PC-3 (cell line): ENCODE data around the gene RAB12. TPM values are rescaled to one million over a fixed set of nuclear protein-coding genes. Genes with fewer than 3 reads are reported as not detected.

Source experiments
- ATAC-seq: fragments of 200-7000 bp; cut with Tn5 transposase; 2 replicates; pipeline ENCODE4 v1.9.1; 2020; ENCODE audit warnings: mild to moderate bottlenecking, moderate library complexity
- BruUV-seq: library from RNA; stranded (reverse); fragments of 400-500 nt; replicated peaks from 2 replicates; lab custom pipeline; 2021; lab: Mats Ljungman, UMichigan
- CTCF ChIA-PET: fragments of 300-600 bp; sonication (Branson Sonifier 250); formaldehyde crosslinking; loops from one replicate; lab custom pipeline; 2022; ENCODE audit warnings: antibody characterized with exemption; lab: Charles Lee
- POLR2A ChIA-PET: fragments of 300-600 bp; sonication (Branson Sonifier 250); formaldehyde crosslinking; loops from one replicate; lab custom pipeline; 2022; ENCODE audit warnings: antibody characterized with exemption; ENCODE audit not compliant: unreplicated experiment; lab: Charles Lee
- DNase-seq: peaks from one replicate; pipeline ENCODE4 v3.0.0-alpha.2; 2015
- H2AFZ ChIP-seq: fragments of 300-600 bp; sonication (generic); 2 replicates; pipeline ENCODE4 v1.6.0; 2016; ENCODE audit warnings: antibody characterized with exemption, low read length
- H3F3A ChIP-seq: fragments of 300-600 bp; sonication (generic); one replicate; pipeline ENCODE4 v1.6.0; 2017; ENCODE audit warnings: antibody characterized with exemption, low read length, control low read depth, mild to moderate bottlenecking; ENCODE audit not compliant: unreplicated experiment
- H3K27ac ChIP-seq: fragments of 300-600 bp; sonication (generic); 2 replicates; pipeline ENCODE4 v1.5.1; 2016; ENCODE audit warnings: mild to moderate bottlenecking, low read length
- H3K27me3 ChIP-seq: fragments of 300-600 bp; sonication (generic); 2 replicates; pipeline ENCODE4 v1.6.1; 2016; ENCODE audit warnings: low read length, mixed read lengths
- H3K36me3 ChIP-seq: fragments of 300-600 bp; sonication (generic); 2 replicates; pipeline ENCODE4 v1.6.1; 2016; ENCODE audit warnings: low read depth, mixed run types, low read length, mixed read lengths
- H3K4me1 ChIP-seq: fragments of 300-600 bp; sonication (generic); 2 replicates; pipeline ENCODE4 v1.5.1; 2016; ENCODE audit warnings: low read length; ENCODE audit not compliant: insufficient read depth
- H3K4me2 ChIP-seq: fragments of 300-600 bp; sonication (generic); 2 replicates; pipeline ENCODE4 v1.6.0; 2016; ENCODE audit warnings: low read length
- H3K4me3 ChIP-seq: fragments of 300-600 bp; sonication (generic); 2 replicates; pipeline ENCODE4 v1.5.1; 2016; ENCODE audit warnings: mild to moderate bottlenecking, low read length, mixed read lengths
- H3K79me2 ChIP-seq: fragments of 300-600 bp; sonication (generic); 2 replicates; pipeline ENCODE4 v1.6.1; 2017; ENCODE audit warnings: low read length, mixed read lengths
- H3K9ac ChIP-seq: fragments of 300-600 bp; sonication (generic); 2 replicates; pipeline ENCODE4 v1.6.0; 2016; ENCODE audit warnings: mild to moderate bottlenecking, low read length
- H3K9me2 ChIP-seq: fragments of 300-600 bp; sonication (generic); replicated peaks from 2 replicates; pipeline ENCODE4 v1.6.1; 2016; ENCODE audit warnings: mixed run types, low read length, mixed read lengths
- H3K9me3 ChIP-seq: fragments of 300-600 bp; sonication (generic); 2 replicates; pipeline ENCODE4 v1.6.1; 2016; ENCODE audit warnings: low read length, mixed read lengths
- H4K20me1 ChIP-seq: fragments of 300-600 bp; sonication (generic); 2 replicates; pipeline ENCODE4 v1.6.1; 2016; ENCODE audit warnings: low read length, mixed read lengths
- CTCF ChIP-seq: fragments of 300-600 bp; sonication (generic); conservative IDR thresholded peaks from 2 replicates; pipeline ENCODE4 v1.5.1; 2017; ENCODE audit warnings: antibody characterized with exemption, low read depth, mild to moderate bottlenecking, low read length
- EZH2 ChIP-seq: fragments of 300-600 bp; sonication (generic); IDR thresholded peaks from one replicate; pipeline ENCODE4 v1.6.1; 2017; ENCODE audit warnings: antibody characterized with exemption, mild to moderate bottlenecking, low read length; ENCODE audit not compliant: unreplicated experiment
- EZH2phosphoT487 ChIP-seq: fragments of 300-600 bp; sonication (generic); IDR thresholded peaks from 2 replicates; pipeline ENCODE4 v1.6.1; 2018; ENCODE audit warnings: mild to moderate bottlenecking, antibody characterized with exemption, low read length, borderline replicate concordance
- intact Hi-C: fragments of 100-400 bp; cut with micrococcal nuclease; formaldehyde crosslinking; loops from 2 replicates; pipeline ENCODE4 v1.9.0; 2023
- total RNA-seq: library from RNA; depleted of rRNA; stranded (reverse); fragments of >200 nt; gene quantifications from 2 replicates; pipeline ENCODE4 v1.2.3, GENCODE V29; 2014

The RAB12 gene
- total RNA-seq, 1 experiment from 2014 or later, result 50.9 TPM

- peak; percentile 71 for TF ChIP-seq CTCF
- no peak for TF ChIP-seq EZH2
- no peak for TF ChIP-seq EZH2phosphoT487
- Histone ChIP-seq H3K36me3 (no peaks in the 10 kb centered on the region), H3K4me3 (no peak overlapping the region), H3K4me1 (peaks cover 3% of the 10 kb centered on the region; the same call in 1 of the 2 replicates), H3K9me3 (no peaks in the 10 kb centered on the region), H3K27ac (no peak overlapping the region), H3F3A (no peaks in the 10 kb centered on the region), H4K20me1 (no peaks in the 10 kb centered on the region), H3K27me3 (no peaks in the 10 kb centered on the region), H2AFZ (peak overlapping the region; percentile 15; the same call in 1 of the 2 replicates), H3K79me2 (no peaks in the 10 kb centered on the region), H3K9ac (no peak overlapping the region), H3K4me2 (no peak overlapping the region), H3K9me2 (no peaks in the 10 kb centered on the region)
- DNase-seq (peak; percentile 68), ATAC-seq (peak; percentile 70)
- POLR2A ChIA-PET, result no interaction called here
- BruUV-seq, result no TSS peak
- intact Hi-C loops, result loop anchor here (1.0 to 10.0 kb wide), 7 partner anchors 42 to 490 kb away; partner anchors contain the start of gene MTCL1
- CTCF ChIA-PET, result interaction anchor here (0.7 to 1.6 kb wide), 4 partner anchors 11 to 333 kb away, joined by 3 to 6 read pairs (median 4); no protein-coding TSS in a partner anchor
These were observed 45.5 kb downstream of the RAB12 start for GRCh38 chr18:8654503-8655451.

- Histone ChIP-seq H3K79me2 (no peaks in the 10 kb centered on the region), H3K9me2 (no peaks in the 10 kb centered on the region), H3K9me3 (no peaks in the 10 kb centered on the region), H3K4me1 (peaks cover 6% of the 10 kb centered on the region; the same call in 1 of the 2 replicates), H4K20me1 (no peaks in the 10 kb centered on the region), H3K36me3 (no peaks in the 10 kb centered on the region), H3K27me3 (no peaks in the 10 kb centered on the region), H3F3A (no peaks in the 10 kb centered on the region), H3K4me3 (no peak overlapping the region), H3K4me2 (no peak overlapping the region), H3K9ac (no peak overlapping the region), H3K27ac (no peak overlapping the region), H2AFZ (no peak overlapping the region)
- DNase-seq (no peak), ATAC-seq (no peak)
- intact Hi-C loops, result loop anchor here (10.0 kb wide), 1 partner anchor 489 kb away; no protein-coding TSS in a partner anchor
- CTCF ChIA-PET, result no interaction called here
- BruUV-seq, result no TSS peak
- POLR2A ChIA-PET, result no interaction called here
- TF ChIP-seq CTCF, result no peak
- no peak for TF ChIP-seq EZH2
- TF ChIP-seq EZH2phosphoT487, result no peak
These were observed 47.0 kb downstream of the RAB12 start for GRCh38 chr18:8656232-8656631.
